ENCODE results near the gene FASN.

FASN gene

DNA sequence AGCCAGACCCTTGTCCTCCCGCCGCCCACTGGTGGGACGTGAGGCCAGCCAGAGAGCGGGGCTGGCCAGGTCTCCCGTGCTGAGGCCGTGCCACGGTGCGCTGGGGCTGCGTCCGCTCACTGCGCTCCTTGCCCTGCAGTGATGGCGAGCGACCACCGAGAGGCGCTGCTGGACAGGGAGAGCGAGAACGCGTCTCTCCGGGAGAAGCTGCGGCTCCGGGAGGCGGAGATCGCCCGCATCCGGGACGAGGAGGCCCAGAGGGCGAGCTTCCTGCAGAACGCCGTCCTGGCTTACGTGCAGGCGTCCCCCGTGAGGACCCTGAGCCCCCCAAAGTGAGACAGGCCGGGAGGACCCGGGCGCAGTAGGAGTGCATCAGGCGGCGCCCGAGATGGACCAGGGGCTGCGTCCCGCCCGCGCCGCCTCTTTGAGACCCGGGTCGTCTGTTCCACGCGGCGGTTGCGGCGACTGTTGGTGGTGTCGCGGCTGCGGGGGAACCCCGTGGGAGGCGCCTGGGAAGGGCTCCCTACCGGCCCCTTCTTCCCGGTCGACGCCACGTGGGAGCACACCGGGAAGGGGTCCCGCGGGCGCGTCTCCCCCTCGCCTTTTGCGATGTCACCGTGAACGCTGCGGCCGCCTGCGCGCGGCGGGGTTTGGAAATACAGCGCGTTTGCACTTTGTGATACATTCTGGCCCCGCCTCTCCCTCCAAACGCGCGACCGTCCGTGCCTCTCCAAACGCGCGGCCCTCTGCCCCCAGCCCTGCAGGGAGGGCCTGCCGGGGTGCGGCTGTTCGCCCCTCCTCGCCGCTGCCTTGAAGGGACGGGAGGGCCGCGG, 67.3 kb downstream of the FASN start:
- H3K9me3 ChIP-seq: no peaks in the 10 kb centered on the region

DNA sequence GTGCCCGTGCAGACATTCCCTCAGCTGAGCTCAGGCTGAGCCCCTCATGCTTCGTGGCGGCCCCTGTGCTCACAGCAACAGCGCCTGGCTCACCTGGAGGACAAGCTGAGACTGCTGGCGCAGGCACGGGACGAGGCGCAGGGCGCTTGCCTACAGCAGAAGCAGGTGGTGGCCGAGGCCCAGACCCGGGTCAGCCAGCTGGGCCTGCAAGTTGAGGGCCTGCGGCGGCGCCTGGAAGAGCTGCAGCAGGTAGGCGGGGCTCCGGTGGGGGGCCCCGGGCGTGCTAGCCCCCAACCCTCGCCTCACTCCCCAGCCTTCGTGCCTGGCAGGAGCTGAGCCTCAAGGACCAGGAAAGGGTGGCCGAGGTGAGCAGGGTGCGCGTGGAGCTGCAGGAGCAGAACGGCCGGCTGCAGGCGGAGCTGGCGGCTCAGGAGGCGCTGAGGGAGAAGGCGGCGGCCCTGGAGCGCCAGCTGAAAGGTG, 68.0 kb downstream of the FASN start:
- no peak for DNase-seq (ENCODE audit: low spot score in 2 of 2)
- Histone ChIP-seq H3K4me1 (peaks cover 6% of the 10 kb centered on the region; the same call in 1 of the 2 replicates), H3K4me3 (peak overlapping the region; percentile 52; the same call in 1 of the 2 replicates), H3K27me3 (ENCODE audit: low read depth) (no peaks in the 10 kb centered on the region), H3K36me3 (replicated peaks) (peaks cover 33% of the 10 kb centered on the region), H3K9me3 (no peaks in the 10 kb centered on the region)
- in situ Hi-C loops (cut with MboI; ENCODE audit: low sequenced_read_pairs): loop anchor here (5.0 kb wide), 1 partner anchor 127 kb away; no protein-coding TSS in a partner anchor

More for the DNA sequence above, 67.3 kb downstream of the FASN start:
- in situ Hi-C loops (cut with MboI; ENCODE audit: low sequenced_read_pairs): loop anchor here (5.0 kb wide), 1 partner anchor 127 kb away; no protein-coding TSS in a partner anchor
- H3K36me3 ChIP-seq (replicated peaks): peaks cover 37% of the 10 kb centered on the region
- peak; percentile 71 to 91 for DNase-seq (ENCODE audit: low spot score in 2 of 2)
- H3K27me3 ChIP-seq (ENCODE audit: low read depth): no peaks in the 10 kb centered on the region
- peak overlapping the region; percentile 52 for H3K4me3 ChIP-seq
- H3K4me1 ChIP-seq: peaks cover 6% of the 10 kb centered on the region; the same call in 1 of the 2 replicates

DNA sequence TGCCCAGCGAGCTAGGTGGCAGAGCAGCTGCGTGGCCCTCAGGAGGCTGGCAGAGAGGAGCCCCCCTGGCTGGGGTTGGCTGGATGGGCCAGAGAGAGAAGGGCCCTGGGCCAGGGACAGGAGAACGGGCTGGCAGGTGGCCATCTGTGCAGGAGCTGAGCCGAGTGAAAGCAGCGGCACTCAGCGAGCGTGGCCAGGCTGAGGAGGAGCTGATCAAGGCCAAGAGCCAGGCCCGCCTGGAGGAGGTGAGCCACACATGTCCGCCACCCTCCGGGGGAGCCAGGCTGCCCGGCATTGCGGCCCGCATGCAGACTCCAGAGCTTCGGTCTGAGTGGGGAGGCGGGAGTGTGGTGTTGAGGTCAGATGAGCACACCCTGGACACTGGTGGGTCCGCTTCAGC, 68.6 kb downstream of the FASN start:
- no peak overlapping the region for H3K4me3 ChIP-seq
- in situ Hi-C loops (cut with MboI; ENCODE audit: low sequenced_read_pairs): no loop called here
- H3K27me3 ChIP-seq (ENCODE audit: low read depth): no peaks in the 10 kb centered on the region
- H3K4me1 ChIP-seq: peaks cover 6% of the 10 kb centered on the region; the same call in 1 of the 2 replicates
- H3K9me3 ChIP-seq: no peaks in the 10 kb centered on the region
- DNase-seq (ENCODE audit: low spot score in 2 of 2): no peak
- H3K36me3 ChIP-seq (replicated peaks): peaks cover 37% of the 10 kb centered on the region

DNA sequence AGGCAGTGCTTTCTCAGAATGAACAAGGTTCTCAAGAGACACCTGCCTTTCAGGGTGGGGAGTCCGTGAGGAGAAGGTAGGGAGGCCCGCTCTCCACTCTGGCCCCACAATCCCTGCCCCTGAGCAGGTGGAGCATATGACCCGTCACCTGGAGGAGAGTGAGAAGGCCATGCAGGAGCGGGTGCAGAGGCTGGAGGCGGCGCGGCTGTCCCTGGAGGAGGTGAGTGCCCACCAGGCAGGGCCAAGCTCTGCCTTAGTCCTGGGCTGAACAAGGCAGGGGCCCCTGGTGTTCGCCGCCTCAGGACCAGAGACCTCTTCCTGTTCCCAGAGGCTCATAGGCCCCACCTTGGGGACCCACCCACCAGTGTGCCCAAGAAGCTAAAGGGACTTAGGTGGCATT, 69.1 kb downstream of the FASN start:
- Histone ChIP-seq H3K9me3 (no peaks in the 10 kb centered on the region), H3K27me3 (ENCODE audit: low read depth) (no peaks in the 10 kb centered on the region), H3K4me3 (no peak overlapping the region), H3K4me1 (peaks cover 6% of the 10 kb centered on the region; the same call in 1 of the 2 replicates), H3K36me3 (replicated peaks) (peaks cover 38% of the 10 kb centered on the region)
- no peak for DNase-seq (ENCODE audit: low spot score in 2 of 2)
- in situ Hi-C loops (cut with MboI; ENCODE audit: low sequenced_read_pairs): no loop called here

All from HAP-1 (cell line).